NB4 (cell line): ENCODE data around the gene UBP1.
"Not testable (repeated sequence)": the region's sequence is repeated elsewhere in the genome, so short reads cannot be mapped to it uniquely, and the experiment has no call there.

Experiments
- DNase-seq: peaks from one replicate; pipeline ENCODE4 v3.0.0; 2010; ENCODE audit warnings: low read depth
- H3K4me3 ChIP-seq: one replicate; pipeline ENCODE4 v1.5.1; 2011; ENCODE audit warnings: mild to moderate bottlenecking, low read depth, low read length, moderate library complexity
- MYC ChIP-seq: IDR thresholded peaks from 2 replicates; pipeline ENCODE4 v1.6.1; 2011; ENCODE audit warnings: low read depth, low read length
- POLR2A ChIP-seq: IDR thresholded peaks from 2 replicates; pipeline ENCODE4 v1.6.1; 2011; ENCODE audit warnings: mild to moderate bottlenecking; ENCODE audit not compliant: insufficient read length; ENCODE audit errors: extremely low read depth
- TF ChIP-seq, protein P1 (sequence below): IDR thresholded peaks from one replicate; pipeline ENCODE4 v1.5.1; 2012; ENCODE audit warnings: low read depth, low read length
- TF ChIP-seq, protein P2 (sequence below): IDR thresholded peaks from 2 replicates; pipeline ENCODE4 v1.6.1; 2011; ENCODE audit warnings: low read depth, low read length

Gene UBP1

DNA sequence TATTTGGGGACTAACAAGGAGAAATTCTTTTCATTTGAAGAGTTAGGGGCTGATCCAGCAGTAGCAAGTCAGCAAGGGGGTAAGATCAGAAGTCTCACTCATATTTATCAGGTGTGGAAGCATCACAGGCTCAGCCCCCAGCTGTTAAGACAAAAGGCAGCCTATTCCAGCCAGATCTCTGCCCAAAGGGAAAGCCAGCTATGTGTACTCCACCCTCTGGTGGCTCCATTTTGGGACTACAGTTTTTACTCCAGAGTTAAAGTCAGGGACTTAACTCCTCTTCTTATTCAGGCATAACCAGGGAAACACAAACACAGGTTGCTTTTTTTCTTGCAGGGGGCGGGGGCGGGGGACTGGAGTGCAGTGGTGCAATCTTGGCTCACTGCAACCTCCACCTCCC, 19.2 kb downstream of the UBP1 start:
- no peak overlapping the region for H3K4me3 ChIP-seq
- no peak for DNase-seq
- TF ChIP-seq POLR2A, result no peak
- TF ChIP-seq, protein P1, sequence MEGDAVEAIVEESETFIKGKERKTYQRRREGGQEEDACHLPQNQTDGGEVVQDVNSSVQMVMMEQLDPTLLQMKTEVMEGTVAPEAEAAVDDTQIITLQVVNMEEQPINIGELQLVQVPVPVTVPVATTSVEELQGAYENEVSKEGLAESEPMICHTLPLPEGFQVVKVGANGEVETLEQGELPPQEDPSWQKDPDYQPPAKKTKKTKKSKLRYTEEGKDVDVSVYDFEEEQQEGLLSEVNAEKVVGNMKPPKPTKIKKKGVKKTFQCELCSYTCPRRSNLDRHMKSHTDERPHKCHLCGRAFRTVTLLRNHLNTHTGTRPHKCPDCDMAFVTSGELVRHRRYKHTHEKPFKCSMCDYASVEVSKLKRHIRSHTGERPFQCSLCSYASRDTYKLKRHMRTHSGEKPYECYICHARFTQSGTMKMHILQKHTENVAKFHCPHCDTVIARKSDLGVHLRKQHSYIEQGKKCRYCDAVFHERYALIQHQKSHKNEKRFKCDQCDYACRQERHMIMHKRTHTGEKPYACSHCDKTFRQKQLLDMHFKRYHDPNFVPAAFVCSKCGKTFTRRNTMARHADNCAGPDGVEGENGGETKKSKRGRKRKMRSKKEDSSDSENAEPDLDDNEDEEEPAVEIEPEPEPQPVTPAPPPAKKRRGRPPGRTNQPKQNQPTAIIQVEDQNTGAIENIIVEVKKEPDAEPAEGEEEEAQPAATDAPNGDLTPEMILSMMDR, result no peak
- TF ChIP-seq, protein P2, sequence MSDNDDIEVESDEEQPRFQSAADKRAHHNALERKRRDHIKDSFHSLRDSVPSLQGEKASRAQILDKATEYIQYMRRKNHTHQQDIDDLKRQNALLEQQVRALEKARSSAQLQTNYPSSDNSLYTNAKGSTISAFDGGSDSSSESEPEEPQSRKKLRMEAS, result no peak

DNA sequence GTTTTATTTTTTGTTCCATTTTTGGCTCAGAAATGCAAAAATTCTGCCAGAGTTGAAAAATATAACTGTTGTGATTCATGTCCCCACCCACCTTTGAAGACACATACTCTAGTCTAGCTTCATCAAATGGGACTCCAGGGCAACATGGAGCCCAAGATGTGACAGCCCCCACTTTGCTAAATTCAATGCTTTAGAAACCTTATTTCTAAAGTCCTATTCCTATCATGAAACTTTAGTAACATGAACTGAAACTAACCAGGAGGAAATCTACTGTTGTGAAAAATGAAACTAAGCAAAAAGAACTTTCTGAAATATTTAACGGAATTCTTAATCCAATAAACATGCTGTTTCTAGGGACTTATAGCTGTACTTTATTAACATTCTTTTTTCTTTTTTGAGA, 20.3 kb downstream of the UBP1 start:
- no peak for DNase-seq
- H3K4me3 ChIP-seq, result no peak overlapping the region
- TF ChIP-seq, protein P1, result no peak
- TF ChIP-seq POLR2A (no peak), MYC (no peak)
- TF ChIP-seq, protein P2, result no peak

DNA sequence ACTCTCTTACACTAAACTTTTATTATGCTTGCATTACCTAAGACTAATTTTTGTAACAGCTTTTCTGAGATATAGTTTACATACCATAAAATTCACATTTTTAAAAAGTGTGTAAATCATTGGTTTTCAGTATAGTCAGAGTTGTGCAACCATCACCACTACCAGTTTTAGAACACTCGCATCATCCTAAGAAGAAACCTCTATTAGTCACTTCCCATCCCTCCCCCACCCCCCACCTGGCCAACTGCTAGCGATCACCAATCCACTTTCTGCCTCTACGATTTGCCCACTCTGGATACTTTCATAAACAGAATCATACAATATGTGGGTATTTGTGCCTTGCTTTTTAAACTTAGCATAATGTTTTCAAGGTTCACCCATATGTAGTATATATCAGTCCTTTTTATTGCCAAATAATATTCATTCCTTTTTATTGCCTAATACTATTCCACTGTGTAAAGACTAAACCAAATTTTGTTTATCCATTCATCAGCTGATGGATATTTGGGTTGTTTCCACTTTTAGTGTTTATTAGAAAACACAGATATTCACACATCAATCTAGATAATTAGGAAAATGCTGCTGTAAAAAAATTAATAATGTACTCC, 23.0 kb downstream of the UBP1 start:
- no peak overlapping the region for H3K4me3 ChIP-seq
- DNase-seq, result peak; percentile 59
- TF ChIP-seq MYC (no peak), POLR2A (no peak)
- TF ChIP-seq, protein P2, result no peak
- TF ChIP-seq, protein P1, result no peak

DNA sequence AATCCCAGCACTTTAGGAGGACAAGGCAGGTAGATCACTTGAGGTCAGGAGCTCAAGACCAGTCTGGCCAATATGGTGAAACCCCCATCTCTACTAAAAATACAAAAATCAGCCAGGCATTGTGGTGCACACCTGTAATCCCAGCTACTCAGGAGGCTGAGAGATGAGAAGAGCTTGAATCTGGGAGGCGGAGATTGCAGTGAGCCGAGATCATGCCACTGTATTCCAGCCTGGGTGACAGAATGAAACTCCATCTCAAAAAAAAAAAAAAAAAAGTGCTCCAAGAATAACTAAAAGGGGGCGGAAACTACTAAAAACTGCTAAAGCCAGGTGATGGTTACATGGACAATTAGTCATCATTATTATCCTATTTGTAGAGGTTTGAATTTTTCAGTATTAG, 29.4 kb downstream of the UBP1 start:
- H3K4me3 ChIP-seq, DNase-seq: not testable (repeated sequence)

DNA sequence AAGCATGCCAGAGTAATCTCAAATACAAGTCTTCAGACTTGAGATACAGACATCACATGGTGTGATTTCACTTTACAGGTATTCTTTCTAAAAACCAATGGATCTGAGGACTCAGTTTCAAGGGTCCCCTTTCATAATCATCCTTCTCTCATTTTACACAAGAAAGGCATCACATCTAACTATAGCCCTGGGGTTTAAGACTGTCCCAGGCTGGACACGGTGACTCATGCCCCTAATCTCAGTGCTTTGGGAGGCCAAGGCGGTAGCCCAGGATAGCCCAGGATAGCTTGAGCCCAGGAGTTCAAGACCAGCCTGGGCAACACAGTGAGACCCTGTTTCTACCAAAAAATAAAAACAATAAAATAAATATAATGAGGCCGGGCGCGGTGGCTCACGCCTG, 36.4 kb downstream of the UBP1 start:
- DNase-seq, result no peak
- TF ChIP-seq, protein P1, result no peak
- TF ChIP-seq MYC (no peak), POLR2A (no peak)
- TF ChIP-seq, protein P2, result no peak
- no peak overlapping the region for H3K4me3 ChIP-seq

DNA sequence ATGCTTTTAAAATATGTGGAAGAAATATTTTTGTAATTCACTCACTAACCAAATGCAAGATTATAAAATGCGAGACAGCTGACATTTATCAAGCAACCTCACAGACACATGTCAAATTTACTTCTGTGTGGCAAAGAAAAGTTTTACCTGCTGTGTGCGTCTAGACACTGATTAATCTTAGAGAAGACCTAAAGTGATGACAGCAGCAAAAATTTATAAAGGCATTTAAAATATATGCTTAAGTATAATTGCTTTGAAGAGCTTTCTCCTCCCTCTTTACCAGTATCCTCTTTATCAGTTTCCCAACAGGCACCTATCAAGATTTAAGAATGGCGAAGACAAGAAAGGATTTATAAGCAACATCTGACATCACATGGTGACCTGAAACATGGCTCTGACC, 37.3 kb downstream of the UBP1 start:
- no peak for DNase-seq
- TF ChIP-seq MYC, result no peak
- no peak for TF ChIP-seq POLR2A
- TF ChIP-seq, protein P2, result no peak
- TF ChIP-seq, protein P1, result no peak
- H3K4me3 ChIP-seq, result no peak overlapping the region
